ENCODE results near the gene PDGFD. TPM values are rescaled to one million over a fixed set of nuclear protein-coding genes. Genes with fewer than 3 reads are reported as not detected.

PDGFD gene
- total and polyA plus RNA-seq, 9 donors, result 42.8 to 134 (median 77.9) TPM

DNA sequence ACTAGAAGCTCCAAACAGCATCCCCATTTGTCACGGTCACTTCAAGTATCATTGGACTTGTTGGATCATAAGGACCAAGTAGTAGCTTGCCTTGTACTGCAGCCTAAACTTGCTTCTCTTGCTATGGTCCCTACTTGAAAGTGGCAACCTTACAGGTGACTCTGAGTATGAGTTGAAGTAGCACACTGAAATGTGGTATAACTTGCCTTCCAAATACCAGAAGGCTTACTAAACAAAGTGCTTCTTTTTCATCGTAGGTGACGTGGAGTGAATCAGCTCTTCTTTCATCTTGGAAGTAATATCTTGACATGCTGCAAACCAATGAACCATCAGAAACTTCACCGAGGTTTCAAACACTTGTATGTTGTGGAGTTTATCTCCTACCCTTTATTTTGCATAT lies 296.5 kb downstream of the PDGFD start:
- no peak for DNase-seq
- Histone ChIP-seq H3K36me3 (no peaks in the 10 kb centered on the region), H3K27ac (no peak overlapping the region), H3K9me3 (no peaks in the 10 kb centered on the region), H3K4me1 (ENCODE audit: insufficient read depth) (no peaks in the 10 kb centered on the region), H3K4me3 (no peak overlapping the region), H3K27me3 (no peaks in the 10 kb centered on the region)
- 94 to 96% (median 94%) methylated on average over 4 of the region's 4 CpGs for WGBS, 3 donors
- TF ChIP-seq, protein P1, sequence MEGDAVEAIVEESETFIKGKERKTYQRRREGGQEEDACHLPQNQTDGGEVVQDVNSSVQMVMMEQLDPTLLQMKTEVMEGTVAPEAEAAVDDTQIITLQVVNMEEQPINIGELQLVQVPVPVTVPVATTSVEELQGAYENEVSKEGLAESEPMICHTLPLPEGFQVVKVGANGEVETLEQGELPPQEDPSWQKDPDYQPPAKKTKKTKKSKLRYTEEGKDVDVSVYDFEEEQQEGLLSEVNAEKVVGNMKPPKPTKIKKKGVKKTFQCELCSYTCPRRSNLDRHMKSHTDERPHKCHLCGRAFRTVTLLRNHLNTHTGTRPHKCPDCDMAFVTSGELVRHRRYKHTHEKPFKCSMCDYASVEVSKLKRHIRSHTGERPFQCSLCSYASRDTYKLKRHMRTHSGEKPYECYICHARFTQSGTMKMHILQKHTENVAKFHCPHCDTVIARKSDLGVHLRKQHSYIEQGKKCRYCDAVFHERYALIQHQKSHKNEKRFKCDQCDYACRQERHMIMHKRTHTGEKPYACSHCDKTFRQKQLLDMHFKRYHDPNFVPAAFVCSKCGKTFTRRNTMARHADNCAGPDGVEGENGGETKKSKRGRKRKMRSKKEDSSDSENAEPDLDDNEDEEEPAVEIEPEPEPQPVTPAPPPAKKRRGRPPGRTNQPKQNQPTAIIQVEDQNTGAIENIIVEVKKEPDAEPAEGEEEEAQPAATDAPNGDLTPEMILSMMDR (IDR thresholded peaks at IDR 0.05), result no peak
- TF ChIP-seq EP300 (IDR thresholded peaks at IDR 0.05), result no peak
- TF ChIP-seq POLR2A (IDR thresholded peaks at IDR 0.05), result no peak
- intact Hi-C loops (cut with DNase I), result no loop called here

DNA sequence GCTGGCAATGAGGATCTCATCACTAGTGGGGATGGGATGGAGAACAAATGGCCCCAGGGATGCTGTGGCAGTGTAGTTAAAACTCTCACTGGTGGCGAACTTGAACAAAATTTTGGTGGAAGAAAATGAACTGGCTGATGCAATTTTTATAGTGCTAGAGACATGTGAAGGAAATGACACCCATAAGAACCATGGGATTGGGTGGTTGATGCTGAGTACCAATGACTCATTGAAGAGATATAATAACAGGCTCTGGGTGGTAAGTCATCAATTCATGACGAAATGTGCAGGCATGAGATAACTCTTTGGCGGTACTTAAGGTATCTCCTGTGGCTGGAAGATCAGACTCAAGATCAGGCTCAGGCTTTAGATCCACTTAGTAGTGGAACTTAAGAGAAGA lies 300.4 kb downstream of the PDGFD start:
- Histone ChIP-seq H3K4me3 (no peak overlapping the region), H3K27ac (no peak overlapping the region), H3K27me3 (no peaks in the 10 kb centered on the region), H3K36me3 (no peaks in the 10 kb centered on the region), H3K9me3 (no peaks in the 10 kb centered on the region), H3K4me1 (ENCODE audit: insufficient read depth) (no peaks in the 10 kb centered on the region)
- WGBS, 3 donors, result 93 to 95% (median 93%) methylated on average over 3 of the region's 3 CpGs
- no peak for TF ChIP-seq EP300 (IDR thresholded peaks at IDR 0.05)
- TF ChIP-seq POLR2A (IDR thresholded peaks at IDR 0.05), result no peak
- TF ChIP-seq, protein P1 (IDR thresholded peaks at IDR 0.05), result no peak
- no peak for DNase-seq
- intact Hi-C loops (cut with DNase I), result no loop called here

DNA sequence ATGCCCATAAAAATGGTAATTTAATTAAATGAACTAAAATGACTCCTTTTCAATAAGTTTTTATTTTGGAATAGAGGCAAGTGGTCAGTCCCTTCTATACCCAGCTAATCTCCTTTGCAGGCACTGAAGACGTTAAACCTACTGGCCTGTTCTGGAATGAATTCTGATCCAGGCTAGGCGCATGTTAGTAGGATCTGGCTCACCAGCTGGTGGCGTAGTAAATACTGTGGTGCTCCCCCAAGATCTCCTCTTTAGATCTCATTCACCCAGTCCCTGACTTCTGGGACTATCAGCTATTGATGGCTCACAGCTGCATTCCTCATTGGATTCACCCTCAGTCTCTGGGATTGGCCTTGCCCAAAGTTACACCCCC lies 301.2 kb downstream of the PDGFD start:
- DNase-seq, result no peak
- TF ChIP-seq POLR2A (IDR thresholded peaks at IDR 0.05), result no peak
- Histone ChIP-seq H3K4me3 (no peak overlapping the region), H3K9me3 (no peaks in the 10 kb centered on the region), H3K4me1 (ENCODE audit: insufficient read depth) (no peaks in the 10 kb centered on the region), H3K27ac (no peak overlapping the region), H3K27me3 (no peaks in the 10 kb centered on the region), H3K36me3 (no peaks in the 10 kb centered on the region)
- WGBS, 3 donors, result 89 to 92% (median 91%) methylated on average over 3 of the region's 3 CpGs
- intact Hi-C loops (cut with DNase I), result no loop called here

DNA sequence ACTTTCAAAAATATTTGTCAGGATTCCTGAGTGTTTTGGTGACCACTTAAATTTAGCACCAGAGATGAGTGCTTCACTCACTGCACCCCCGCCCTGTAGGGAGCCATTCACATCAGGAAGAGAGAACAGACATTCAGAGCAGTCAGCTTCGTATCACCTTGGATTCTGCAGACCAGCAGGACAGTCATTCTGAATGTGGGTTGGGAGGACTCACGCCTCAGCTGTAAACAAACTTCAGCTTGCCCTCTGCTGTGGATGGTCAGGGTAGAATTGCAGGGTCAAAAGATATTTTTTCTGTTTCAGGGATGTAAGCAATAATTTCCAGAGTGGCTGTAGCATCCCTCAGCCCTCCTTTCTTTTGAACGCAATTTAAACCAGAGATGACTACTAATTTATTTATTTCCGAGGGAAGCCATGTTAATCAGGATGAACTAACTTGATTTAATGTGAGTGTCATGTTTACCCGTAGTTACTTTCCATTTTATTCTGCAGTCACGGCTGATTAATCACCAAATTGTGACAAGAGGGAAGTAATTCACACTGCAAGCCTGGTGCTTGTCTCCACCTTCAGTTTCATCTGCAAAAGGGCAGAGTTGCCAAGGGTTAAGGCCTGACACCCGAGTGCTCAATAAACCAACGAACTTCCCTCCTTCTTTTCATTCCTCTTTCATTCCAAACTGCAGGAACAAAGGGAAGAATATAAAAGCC lies 301.7 kb downstream of the PDGFD start:
- no peak for DNase-seq
- no peak overlapping the region for H3K4me3 ChIP-seq
- no peaks in the 10 kb centered on the region for H3K4me1 ChIP-seq (ENCODE audit: insufficient read depth)
- no peaks in the 10 kb centered on the region for H3K27me3 ChIP-seq
- no peak overlapping the region for H3K27ac ChIP-seq
- H3K36me3 ChIP-seq, result no peaks in the 10 kb centered on the region
- 74 to 85% (median 85%) methylated on average over 9 of the region's 9 CpGs for WGBS, 3 donors
- H3K9me3 ChIP-seq, result no peaks in the 10 kb centered on the region
- intact Hi-C loops (cut with DNase I), result no loop called here
- TF ChIP-seq, protein P1 (IDR thresholded peaks at IDR 0.05), result no peak
- TF ChIP-seq POLR2A (IDR thresholded peaks at IDR 0.05), result no peak
- no peak for TF ChIP-seq EP300 (IDR thresholded peaks at IDR 0.05)

Other genes with a start within 250 kb of the PDGFD start
- gene DDI1, start 127.5 kb downstream of the PDGFD start, total RNA-seq, result not detected
- not detected for gene DDI1, start 127.5 kb downstream of the PDGFD start, polyA plus RNA-seq

Measured in ovary (tissue), 9 donors.